ENCODE data around the gene PSME1. TPM values are rescaled to one million over a fixed set of nuclear protein-coding genes. Genes with fewer than 3 reads are reported as not detected.

Gene PSME1
- total and polyA plus RNA-seq, 2 of the 13 experiments (the other 11 are each of a cell fraction or from before 2014, with no cell fraction given) = 159 to 608 TPM

- TF ChIP-seq TFDP2 (CRISPR knock-in tag; IDR thresholded peaks at IDR 0.05) = peak; percentile 95
- no peak for TF ChIP-seq ZNF770 (CRISPR knock-in tag; IDR thresholded peaks at IDR 0.05)
- peak; percentile 95 for TF ChIP-seq FOXO1 (CRISPR knock-in tag; IDR thresholded peaks at IDR 0.05)
- no peak for TF ChIP-seq SMARCE1 (IDR thresholded peaks at IDR 0.05; ENCODE audit: borderline replicate concordance)
- peak; percentile 99 for TF ChIP-seq TFE3 (CRISPR knock-in tag; IDR thresholded peaks at IDR 0.05)
- TF ChIP-seq ZFP37 (CRISPR knock-in tag; IDR thresholded peaks at IDR 0.05; ENCODE audit: borderline replicate concordance) = peak; percentile 99
- TF ChIP-seq ZNF460 (CRISPR knock-in tag; IDR thresholded peaks at IDR 0.05; ENCODE audit: borderline replicate concordance) = no peak
- TF ChIP-seq PATZ1 (CRISPR knock-in tag; IDR thresholded peaks at IDR 0.05) = peak; percentile 99
- 0 out of 2 replicates have a peak, but pooled peaks have one; percentile 76 for TF ChIP-seq PBX3 (CRISPR knock-in tag; IDR thresholded peaks at IDR 0.05; ENCODE audit: borderline replicate concordance)
- TF ChIP-seq TOPORS (CRISPR knock-in tag; IDR thresholded peaks at IDR 0.05) = peak; percentile 96
- TF ChIP-seq ZNF414 (CRISPR knock-in tag; IDR thresholded peaks at IDR 0.05) = no peak
- TF ChIP-seq ATF5 (CRISPR knock-in tag; IDR thresholded peaks at IDR 0.05; ENCODE audit: low read depth) = peak; percentile 97; the same call in 1 of the 2 replicates
- peak; percentile 94; the same call in 1 of the 2 replicates for TF ChIP-seq TIGD3 (CRISPR knock-in tag; IDR thresholded peaks at IDR 0.05; ENCODE audit: borderline replicate concordance)
- TF ChIP-seq ZNF501 (CRISPR knock-in tag; IDR thresholded peaks at IDR 0.05) = no peak
- TF ChIP-seq DBP (CRISPR knock-in tag; IDR thresholded peaks at IDR 0.05; ENCODE audit: not compliant biosample characterization) = no peak
Observed at GRCh38 chr14:24095271-24096068, 40.5 kb upstream of the PSME1 start (continued).

Measured in HepG2 (cell line).